Neuronal stem cell (in vitro differentiated cells): ENCODE results near the gene CHEK2.
"Not testable (repeated sequence)": the region's sequence is repeated elsewhere in the genome, so short reads cannot be mapped to it uniquely, and the experiment has no call there.

Experiments used
- DNase-seq: peaks from one replicate; pipeline ENCODE4 v3.0.0-alpha.2; 2013; ENCODE audit warnings: low spot score
- H2AFZ ChIP-seq: one replicate; pipeline ENCODE4 v1.6.1; 2013; ENCODE audit warnings: mild to moderate bottlenecking, low read length, inconsistent platforms
- H2AK5ac ChIP-seq: 2 replicates; pipeline ENCODE4 v1.6.1; 2013; ENCODE audit warnings: low read depth, mild to moderate bottlenecking, inconsistent platforms, low read length, moderate library complexity, mixed read lengths
- H2BK120ac ChIP-seq: 2 replicates; pipeline ENCODE4 v1.6.1; 2013; ENCODE audit warnings: low read depth, mild to moderate bottlenecking, inconsistent platforms, low read length, moderate library complexity, mixed read lengths
- H2BK12ac ChIP-seq: one replicate; pipeline ENCODE4 v1.6.1; 2013; ENCODE audit warnings: low read length, inconsistent platforms
- H2BK15ac ChIP-seq: 2 replicates; pipeline ENCODE4 v1.6.1; 2013; ENCODE audit warnings: mild to moderate bottlenecking, low read length, inconsistent platforms, mixed read lengths
- H2BK5ac ChIP-seq: one replicate; pipeline ENCODE4 v1.6.1; 2013; ENCODE audit warnings: inconsistent platforms, mild to moderate bottlenecking, low read length, moderate library complexity
- H3K14ac ChIP-seq: one replicate; pipeline ENCODE4 v1.6.1; 2013; ENCODE audit warnings: low read length, inconsistent platforms
- H3K18ac ChIP-seq: 2 replicates; pipeline ENCODE4 v1.6.1; 2013; ENCODE audit warnings: low read length, inconsistent platforms
- H3K23ac ChIP-seq: 2 replicates; pipeline ENCODE4 v1.6.1; 2013; ENCODE audit warnings: low read depth, mild to moderate bottlenecking, mixed read lengths, low read length, inconsistent platforms; ENCODE audit not compliant: poor library complexity
- H3K27ac ChIP-seq: replicated peaks from 3 replicates; pipeline ENCODE4 v1.5.1; 2013; ENCODE audit warnings: low read length, inconsistent platforms
- H3K27me3 ChIP-seq, 3 experiments: 2 replicates each; pipeline ENCODE4 v1.6.1; 2013; ENCODE audit warnings: low read length in 3 of 3, mild to moderate bottlenecking in 2 of 3, inconsistent platforms in 1 of 3, low read depth in 1 of 3, mixed read lengths in 1 of 3, moderate library complexity in 1 of 3; ENCODE audit not compliant: control insufficient read depth in 3 of 3, insufficient read depth in 3 of 3
- H3K36me3 ChIP-seq, 2 donors: replicated peaks in 1 of 2; 2 replicates each; pipeline ENCODE4 v1.6.1; 2013; ENCODE audit warnings: low read length in 2 of 2; ENCODE audit not compliant: control insufficient read depth in 2 of 2, insufficient read depth in 2 of 2
- H3K4ac ChIP-seq: 2 replicates; pipeline ENCODE4 v1.6.1; 2013; ENCODE audit warnings: inconsistent platforms, mild to moderate bottlenecking, low read length, moderate library complexity
- H3K4me1 ChIP-seq, 2 donors: 1 replicate in 1 of 2; 2 replicates in 1 of 2; pipeline ENCODE4 v1.6.1; 2013; ENCODE audit warnings: low read length in 2 of 2, low read depth in 1 of 2; ENCODE audit not compliant: control insufficient read depth in 2 of 2, insufficient read depth in 1 of 2
- H3K4me2 ChIP-seq: one replicate; pipeline ENCODE4 v1.6.1; 2013; ENCODE audit warnings: mild to moderate bottlenecking, low read length, inconsistent platforms; ENCODE audit not compliant: insufficient read depth, poor library complexity, severe bottlenecking
- H3K4me3 ChIP-seq, 2 donors: 2 replicates each; pipeline ENCODE4 v1.5.1; 2013; ENCODE audit warnings: low read length in 2 of 2, mild to moderate bottlenecking in 2 of 2, inconsistent platforms in 1 of 2, moderate library complexity in 1 of 2
- H3K79me1 ChIP-seq: one replicate; pipeline ENCODE4 v1.6.1; 2013; ENCODE audit warnings: low read depth, mild to moderate bottlenecking, inconsistent platforms, low read length, moderate library complexity
- H3K9ac ChIP-seq: one replicate; pipeline ENCODE4 v1.6.1; 2013; ENCODE audit warnings: mild to moderate bottlenecking, low read depth, low read length, inconsistent platforms; ENCODE audit not compliant: poor library complexity
- H3K9me3 ChIP-seq, 2 donors: replicated peaks in 1 of 2; 2 replicates each; pipeline versions ENCODE3 to v1.6.1; 2013; ENCODE audit warnings: low read length in 2 of 2, mild to moderate bottlenecking in 2 of 2, inconsistent platforms in 1 of 2, low read depth in 1 of 2, mixed read lengths in 1 of 2, moderate library complexity in 1 of 2; ENCODE audit not compliant: control insufficient read depth in 2 of 2, insufficient read depth in 1 of 2
- H4K8ac ChIP-seq: one replicate; pipeline ENCODE4 v1.6.1; 2013; ENCODE audit warnings: low read depth, mild to moderate bottlenecking, inconsistent platforms, low read length, moderate library complexity
- H4K91ac ChIP-seq: one replicate; pipeline ENCODE4 v1.6.1; 2013; ENCODE audit warnings: low read length, low read depth, mild to moderate bottlenecking, inconsistent platforms; ENCODE audit not compliant: poor library complexity
- WGBS, 2 donors: extraction: QIAGEN DNeasy Blood & Tissue Kit; methylation state at CpG; one replicate each; pipeline ENCODE4 v1.1.7; 2013; ENCODE audit warnings: missing lambda C conversion rate in 2 of 2, mixed read lengths in 1 of 2; ENCODE audit not compliant: insufficient read length in 2 of 2, insufficient replicate concordance in 1 of 2; ENCODE audit errors: extremely low coverage in 2 of 2; 5-methylcytosine and 5-hydroxymethylcytosine counted together

CHEK2 gene

GRCh38 chr22:28663569-28663942 lies 78.1 kb downstream of the CHEK2 start:
- H3K36me3 ChIP-seq, H3K14ac ChIP-seq, H2AFZ ChIP-seq, H3K9ac ChIP-seq, H3K23ac ChIP-seq, H4K8ac ChIP-seq, H3K4ac ChIP-seq, H3K9me3 ChIP-seq, H3K27ac ChIP-seq, H3K18ac ChIP-seq, H2BK12ac ChIP-seq, H2AK5ac ChIP-seq, H2BK15ac ChIP-seq, H3K27me3 ChIP-seq, H3K4me3 ChIP-seq, H4K91ac ChIP-seq, H3K4me2 ChIP-seq, H2BK5ac ChIP-seq, DNase-seq, H3K79me1 ChIP-seq, H2BK120ac ChIP-seq, H3K4me1 ChIP-seq: not testable (repeated sequence)
- no CpG with 5 or more reads among the region's 13 CpGs for WGBS, 2 donors

GRCh38 chr22:28658448-28658847 lies 83.2 kb downstream of the CHEK2 start:
- Histone ChIP-seq H3K23ac (no peak overlapping the region), H2BK5ac (no peak overlapping the region), H3K4ac (no peak overlapping the region), H2AFZ (no peak overlapping the region), H3K4me2 (no peak overlapping the region), H3K27me3 (no peaks in the 10 kb centered on the region), H3K27ac (no peak overlapping the region), H4K91ac (no peak overlapping the region), H2BK15ac (no peak overlapping the region), H2BK12ac (no peak overlapping the region), H3K36me3 (peaks cover 0 to 20% of the 10 kb centered on the region in 2 donors), H2AK5ac (no peak overlapping the region), H3K9ac (no peak overlapping the region), H3K9me3 (peaks cover 0 to 10% of the 10 kb centered on the region in 2 donors), H3K4me3 (no peak overlapping the region), H3K4me1 (no peaks in the 10 kb centered on the region), H3K18ac (no peak overlapping the region), H3K79me1 (peaks cover 1% of the 10 kb centered on the region), H3K14ac (no peak overlapping the region), H2BK120ac (no peak overlapping the region), H4K8ac (no peak overlapping the region)
- no CpG with 5 or more reads among the region's 3 CpGs for WGBS, 2 donors
- DNase-seq: no peak

DNA sequence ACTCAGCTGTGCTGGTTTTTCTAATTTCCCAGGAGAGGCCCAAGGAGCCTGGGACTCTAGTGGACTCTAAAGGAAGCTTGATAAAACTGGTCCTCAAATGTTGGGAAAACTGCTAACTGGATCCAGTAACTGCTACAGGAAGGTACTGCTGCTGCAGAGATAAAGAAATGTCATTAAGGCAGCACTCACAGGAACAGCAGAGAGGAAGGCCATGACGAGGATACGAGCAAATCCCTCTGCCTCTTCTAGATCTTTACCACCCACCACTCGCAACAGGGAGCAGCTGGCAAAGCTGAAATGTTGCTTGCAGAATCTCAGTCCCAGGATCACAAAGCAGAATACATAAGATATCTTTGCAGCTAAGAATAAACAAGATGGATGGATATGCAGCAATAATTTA lies 85.4 kb downstream of the CHEK2 start:
- no peak overlapping the region for H2BK15ac ChIP-seq
- DNase-seq: no peak
- no peak overlapping the region for H3K27ac ChIP-seq
- H4K91ac ChIP-seq: no peak overlapping the region
- H3K4me2 ChIP-seq: no peak overlapping the region
- peaks cover 0 to 15% of the 10 kb centered on the region in 2 donors for H3K9me3 ChIP-seq
- H2AK5ac ChIP-seq: no peak overlapping the region
- H2AFZ ChIP-seq: no peak overlapping the region
- no peaks in the 10 kb centered on the region for H3K27me3 ChIP-seq
- no peak overlapping the region for H3K4ac ChIP-seq
- H3K9ac ChIP-seq: no peak overlapping the region
- H3K4me3 ChIP-seq: no peak overlapping the region
- peaks cover 0 to 32% of the 10 kb centered on the region in 2 donors for H3K36me3 ChIP-seq
- peaks cover 3% of the 10 kb centered on the region for H3K79me1 ChIP-seq
- H3K18ac ChIP-seq: no peak overlapping the region
- H4K8ac ChIP-seq: no peak overlapping the region
- H3K23ac ChIP-seq: no peak overlapping the region
- no peak overlapping the region for H2BK120ac ChIP-seq
- no peak overlapping the region for H2BK5ac ChIP-seq
- no peak overlapping the region for H2BK12ac ChIP-seq
- WGBS, 2 donors: no CpG with 5 or more reads among the region's 3 CpGs
- H3K14ac ChIP-seq: no peak overlapping the region
- no peaks in the 10 kb centered on the region for H3K4me1 ChIP-seq

DNA sequence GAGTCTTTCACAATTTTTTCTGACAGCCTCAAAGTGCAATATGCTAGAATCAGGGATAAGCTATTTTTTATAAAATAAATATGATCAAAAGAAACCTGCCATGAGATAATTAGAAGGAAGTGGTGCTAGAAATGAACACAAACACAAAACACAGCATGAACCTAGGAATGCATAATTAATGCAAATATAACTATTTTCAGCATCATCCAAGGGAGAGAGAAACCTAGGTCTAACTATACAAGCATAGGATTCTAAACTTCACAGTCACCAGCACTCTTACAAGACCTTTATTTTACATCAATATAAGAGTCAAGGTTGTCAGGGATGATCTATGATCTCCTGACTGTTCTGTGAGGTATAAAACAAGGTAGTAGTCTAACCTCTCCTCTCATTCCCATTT lies 91.2 kb downstream of the CHEK2 start:
- Histone ChIP-seq H2BK5ac (no peak overlapping the region), H2AK5ac (no peak overlapping the region), H3K23ac (no peak overlapping the region), H3K14ac (no peak overlapping the region), H3K4ac (no peak overlapping the region), H3K27me3 (no peaks in the 10 kb centered on the region), H3K9me3 (peaks cover 2 to 32% of the 10 kb centered on the region in 2 donors), H2BK12ac (no peak overlapping the region), H3K9ac (no peak overlapping the region), H3K36me3 (peaks cover 2 to 28% of the 10 kb centered on the region in 2 donors), H3K4me3 (no peak overlapping the region), H3K27ac (no peak overlapping the region), H4K91ac (no peak overlapping the region), H2AFZ (no peak overlapping the region), H4K8ac (no peak overlapping the region), H3K4me2 (no peak overlapping the region), H3K4me1 (no peaks in the 10 kb centered on the region), H3K18ac (no peak overlapping the region), H2BK120ac (no peak overlapping the region), H3K79me1 (peaks cover 2% of the 10 kb centered on the region), H2BK15ac (no peak overlapping the region)
- no peak for DNase-seq
